A204.1 (cell line): Measurements from ENCODE around the gene ATP2B3.
"Not testable (repeated sequence)": the region's sequence is repeated elsewhere in the genome, so short reads cannot be mapped to it uniquely, and the experiment has no call there.

ENCODE experiments used
- FAIRE-seq: peaks from 2 replicates; lab custom pipeline; 2012; peaks lifted over from hg19 to GRCh38; lab: Jason Lieb, UNC

The ATP2B3 gene

GRCh38 chrX:153595859-153596857 lies 78.7 kb downstream of the ATP2B3 start:
- no peak for FAIRE-seq

GRCh38 chrX:153596981-153597750 lies 79.7 kb downstream of the ATP2B3 start:
- no peak for FAIRE-seq

GRCh38 chrX:153598541-153599191 lies 81.2 kb downstream of the ATP2B3 start, which contains the start of gene CCNQ:
Gene CCNQ, minus strand, starts transcription at chrX:153599139. Its CDS starts 66 bp downstream, at chrX:153599073.
- FAIRE-seq = no peak

GRCh38 chrX:153599192-153600031 lies 82.0 kb downstream of the ATP2B3 start:
- FAIRE-seq = no peak

GRCh38 chrX:153600032-153600373 lies 82.6 kb downstream of the ATP2B3 start:
- FAIRE-seq = no peak

GRCh38 chrX:153600921-153601320 lies 83.5 kb downstream of the ATP2B3 start:
- no peak for FAIRE-seq

- no peak for FAIRE-seq
Observed at GRCh38 chrX:153601511-153602110, 84.2 kb downstream of the ATP2B3 start.

- FAIRE-seq = no peak
Observed at GRCh38 chrX:153602601-153603000, 85.2 kb downstream of the ATP2B3 start.

- FAIRE-seq = no peak
Observed at GRCh38 chrX:153603131-153603656, 85.8 kb downstream of the ATP2B3 start.

- not testable (repeated sequence) for FAIRE-seq
Observed at GRCh38 chrX:153604666-153605380, 87.4 kb downstream of the ATP2B3 start.

GRCh38 chrX:153606503-153606902 lies 89.1 kb downstream of the ATP2B3 start:
- no peak for FAIRE-seq

GRCh38 chrX:153608376-153608775 lies 90.9 kb downstream of the ATP2B3 start:
- no peak for FAIRE-seq

- FAIRE-seq = no peak
Observed at GRCh38 chrX:153608806-153609205, 91.4 kb downstream of the ATP2B3 start.

GRCh38 chrX:153609917-153610835 lies 92.7 kb downstream of the ATP2B3 start:
- no peak for FAIRE-seq

GRCh38 chrX:153610836-153611213 lies 93.4 kb downstream of the ATP2B3 start:
- FAIRE-seq = no peak

- FAIRE-seq = no peak
Observed at GRCh38 chrX:153611298-153612095, 94.1 kb downstream of the ATP2B3 start.

- no peak for FAIRE-seq
Observed at GRCh38 chrX:153612413-153612812, 95.0 kb downstream of the ATP2B3 start.

- FAIRE-seq = no peak
Observed at GRCh38 chrX:153614818-153615217, 97.4 kb downstream of the ATP2B3 start.
